Activated CD8-positive, alpha-beta memory T cell treated with anti-CD3 and anti-CD28 coated beads for 48 hours (primary cell): ENCODE results near the gene CAMK2B.

ENCODE experiments used
- DNase-seq, 3 experiments: peaks; one replicate each; pipeline ENCODE4 v3.0.0-alpha.2; 2020; ENCODE audit warnings: low read depth in 2 of 3, low spot score in 2 of 3

Gene CAMK2B

GRCh38 chr7:44330331-44330730, 4.9 kb upstream of the CAMK2B start:
- DNase-seq: no peak

- DNase-seq: no peak
Measured at GRCh38 chr7:44329888-44330287, 4.5 kb upstream of the CAMK2B start.

GRCh38 chr7:44329081-44329480, 3.7 kb upstream of the CAMK2B start:
- no peak for DNase-seq

GRCh38 chr7:44327981-44328380, 2.6 kb upstream of the CAMK2B start:
- no peak for DNase-seq

GRCh38 chr7:44326261-44327125, 1.1 kb upstream of the CAMK2B start:
- DNase-seq: no peak

- no peak for DNase-seq
Measured at GRCh38 chr7:44325811-44326241, 432 bp upstream of the CAMK2B start.

- no peak for DNase-seq
Measured at GRCh38 chr7:44324481-44325200, 753 bp downstream of the CAMK2B start.

- DNase-seq: no peak
Measured at GRCh38 chr7:44324204-44324480, 1.3 kb downstream of the CAMK2B start.

- DNase-seq: no peak
Measured at GRCh38 chr7:44323381-44324203, 1.8 kb downstream of the CAMK2B start.

GRCh38 chr7:44322631-44323363, 2.6 kb downstream of the CAMK2B start:
- no peak for DNase-seq

- DNase-seq: no peak
Measured at GRCh38 chr7:44321796-44322195, 3.6 kb downstream of the CAMK2B start.

- DNase-seq: no peak
Measured at GRCh38 chr7:44320794-44321371, 4.5 kb downstream of the CAMK2B start.

- DNase-seq: no peak
Measured at GRCh38 chr7:44320141-44320540, 5.3 kb downstream of the CAMK2B start.

GRCh38 chr7:44318332-44318731, 7.1 kb downstream of the CAMK2B start:
- no peak for DNase-seq

GRCh38 chr7:44315301-44315903, 10.0 kb downstream of the CAMK2B start:
- no peak for DNase-seq

GRCh38 chr7:44313621-44314031, 11.8 kb downstream of the CAMK2B start:
- DNase-seq: no peak

- no peak for DNase-seq
Measured at GRCh38 chr7:44313016-44313415, 12.4 kb downstream of the CAMK2B start.

GRCh38 chr7:44311561-44312495, 13.6 kb downstream of the CAMK2B start:
- no peak for DNase-seq

GRCh38 chr7:44310221-44310848, 15.1 kb downstream of the CAMK2B start:
- no peak for DNase-seq
